Measurements from ENCODE around the gene RERGL. TPM values are rescaled to one million over a fixed set of nuclear protein-coding genes. Genes with fewer than 3 reads are reported as not detected.
A peak's percentile ranks its signal among the peaks of the same experiment; 100 is the strongest.

Gene RERGL
- not detected for polyA plus RNA-seq (2012; ENCODE audit: low read depth, missing spikeins)

- no peak for FAIRE-seq
Measured at GRCh38 chr12:18090093-18090492, at the start of gene RERGL. TSS of gene RERGL (minus strand) at chr12:18090193. CDS start at chr12:18090140, 53 bp downstream.

GRCh38 chr12:18139254-18139653 lies 49.3 kb upstream of the RERGL start:
- TF ChIP-seq SPI1 (IDR thresholded peaks at IDR 0.05; ENCODE audit: low read depth, low read length) (peak; percentile 36; the same call in 1 of the 2 replicates), POLR2AphosphoS5 (IDR thresholded peaks at IDR 0.05; ENCODE audit: low read depth, low read length) (no peak)
- no peak for FAIRE-seq
- DNase-seq (ENCODE audit: insufficient read length, low spot score), result no peak

More at GRCh38 chr12:18090093-18090492, at the start of gene RERGL:
- TF ChIP-seq POU2F2 (IDR thresholded peaks at IDR 0.05; ENCODE audit: low read depth, low read length) (no peak), POLR2AphosphoS5 (IDR thresholded peaks at IDR 0.05; ENCODE audit: low read depth, low read length) (no peak)
- no peak for DNase-seq (ENCODE audit: insufficient read length, low spot score)

GRCh38 chr12:18135509-18135908 lies 45.5 kb upstream of the RERGL start:
- FAIRE-seq (no peak), DNase-seq (ENCODE audit: insufficient read length, low spot score) (no peak)
- TF ChIP-seq POLR2AphosphoS5 (IDR thresholded peaks at IDR 0.05; ENCODE audit: low read depth, low read length), result no peak
- no peak for TF ChIP-seq TAF1 (IDR thresholded peaks at IDR 0.05; ENCODE audit: low read depth, low read length)
- TF ChIP-seq SPI1 (IDR thresholded peaks at IDR 0.05; ENCODE audit: low read depth, low read length), result no peak
- TF ChIP-seq PAX5 (IDR thresholded peaks at IDR 0.05; ENCODE audit: insufficient read depth, low read length, severe bottlenecking), result no peak
- no peak for TF ChIP-seq POU2F2 (IDR thresholded peaks at IDR 0.05; ENCODE audit: low read depth, low read length)
- TF ChIP-seq POLR2A (IDR thresholded peaks at IDR 0.05; ENCODE audit: low read depth, low read length), result no peak

GRCh38 chr12:18135086-18135485 lies 45.1 kb upstream of the RERGL start:
- DNase-seq (ENCODE audit: insufficient read length, low spot score) (no peak), FAIRE-seq (no peak)
- TF ChIP-seq SPI1 (IDR thresholded peaks at IDR 0.05; ENCODE audit: low read depth, low read length), result no peak
- no peak for TF ChIP-seq POLR2AphosphoS5 (IDR thresholded peaks at IDR 0.05; ENCODE audit: low read depth, low read length)
- no peak for TF ChIP-seq POU2F2 (IDR thresholded peaks at IDR 0.05; ENCODE audit: low read depth, low read length)
- no peak for TF ChIP-seq POLR2A (IDR thresholded peaks at IDR 0.05; ENCODE audit: low read depth, low read length)
- TF ChIP-seq TAF1 (IDR thresholded peaks at IDR 0.05; ENCODE audit: low read depth, low read length), result no peak
- TF ChIP-seq PAX5 (IDR thresholded peaks at IDR 0.05; ENCODE audit: insufficient read depth, low read length, severe bottlenecking), result no peak

GRCh38 chr12:18130851-18131250 lies 40.9 kb upstream of the RERGL start:
- DNase-seq (ENCODE audit: insufficient read length, low spot score) (no peak), FAIRE-seq (no peak)
- no peak for TF ChIP-seq TAF1 (IDR thresholded peaks at IDR 0.05; ENCODE audit: low read depth, low read length)
- no peak for TF ChIP-seq POU2F2 (IDR thresholded peaks at IDR 0.05; ENCODE audit: low read depth, low read length)
- no peak for TF ChIP-seq POLR2A (IDR thresholded peaks at IDR 0.05; ENCODE audit: low read depth, low read length)
- TF ChIP-seq POLR2AphosphoS5 (IDR thresholded peaks at IDR 0.05; ENCODE audit: low read depth, low read length), result no peak
- TF ChIP-seq SPI1 (IDR thresholded peaks at IDR 0.05; ENCODE audit: low read depth, low read length), result no peak
- no peak for TF ChIP-seq PAX5 (IDR thresholded peaks at IDR 0.05; ENCODE audit: insufficient read depth, low read length, severe bottlenecking)

- FAIRE-seq, result no peak
- TF ChIP-seq SPI1 (IDR thresholded peaks at IDR 0.05; ENCODE audit: low read depth, low read length) (no peak), POLR2AphosphoS5 (IDR thresholded peaks at IDR 0.05; ENCODE audit: low read depth, low read length) (no peak), POLR2A (IDR thresholded peaks at IDR 0.05; ENCODE audit: low read depth, low read length) (no peak), TAF1 (IDR thresholded peaks at IDR 0.05; ENCODE audit: low read depth, low read length) (no peak), POU2F2 (IDR thresholded peaks at IDR 0.05; ENCODE audit: low read depth, low read length) (no peak), PAX5 (IDR thresholded peaks at IDR 0.05; ENCODE audit: insufficient read depth, low read length, severe bottlenecking) (no peak)
- no peak for DNase-seq (ENCODE audit: insufficient read length, low spot score)
Measured at GRCh38 chr12:18123707-18124106, 33.7 kb upstream of the RERGL start.

GRCh38 chr12:18120899-18121298 lies 30.9 kb upstream of the RERGL start:
- FAIRE-seq (no peak), DNase-seq (ENCODE audit: insufficient read length, low spot score) (no peak)
- no peak for TF ChIP-seq POLR2AphosphoS5 (IDR thresholded peaks at IDR 0.05; ENCODE audit: low read depth, low read length)
- no peak for TF ChIP-seq POLR2A (IDR thresholded peaks at IDR 0.05; ENCODE audit: low read depth, low read length)
- TF ChIP-seq PAX5 (IDR thresholded peaks at IDR 0.05; ENCODE audit: insufficient read depth, low read length, severe bottlenecking), result no peak
- TF ChIP-seq SPI1 (IDR thresholded peaks at IDR 0.05; ENCODE audit: low read depth, low read length), result no peak
- no peak for TF ChIP-seq TAF1 (IDR thresholded peaks at IDR 0.05; ENCODE audit: low read depth, low read length)
- TF ChIP-seq POU2F2 (IDR thresholded peaks at IDR 0.05; ENCODE audit: low read depth, low read length), result no peak

GRCh38 chr12:18108611-18109010 lies 18.6 kb upstream of the RERGL start:
- TF ChIP-seq PAX5 (IDR thresholded peaks at IDR 0.05; ENCODE audit: insufficient read depth, low read length, severe bottlenecking) (no peak), SPI1 (IDR thresholded peaks at IDR 0.05; ENCODE audit: low read depth, low read length) (no peak), POLR2AphosphoS5 (IDR thresholded peaks at IDR 0.05; ENCODE audit: low read depth, low read length) (no peak), POU2F2 (IDR thresholded peaks at IDR 0.05; ENCODE audit: low read depth, low read length) (no peak), POLR2A (IDR thresholded peaks at IDR 0.05; ENCODE audit: low read depth, low read length) (no peak), TAF1 (IDR thresholded peaks at IDR 0.05; ENCODE audit: low read depth, low read length) (no peak)
- DNase-seq (ENCODE audit: insufficient read length, low spot score), result no peak
- no peak for FAIRE-seq

GRCh38 chr12:18103624-18104023 lies 13.6 kb upstream of the RERGL start:
- no peak for FAIRE-seq
- DNase-seq (ENCODE audit: insufficient read length, low spot score), result no peak
- no peak for TF ChIP-seq PAX5 (IDR thresholded peaks at IDR 0.05; ENCODE audit: insufficient read depth, low read length, severe bottlenecking)
- no peak for TF ChIP-seq POLR2A (IDR thresholded peaks at IDR 0.05; ENCODE audit: low read depth, low read length)
- TF ChIP-seq TAF1 (IDR thresholded peaks at IDR 0.05; ENCODE audit: low read depth, low read length), result no peak
- TF ChIP-seq POU2F2 (IDR thresholded peaks at IDR 0.05; ENCODE audit: low read depth, low read length), result no peak
- no peak for TF ChIP-seq POLR2AphosphoS5 (IDR thresholded peaks at IDR 0.05; ENCODE audit: low read depth, low read length)
- TF ChIP-seq SPI1 (IDR thresholded peaks at IDR 0.05; ENCODE audit: low read depth, low read length), result no peak

GRCh38 chr12:18101043-18101442 lies 11.1 kb upstream of the RERGL start:
- TF ChIP-seq POU2F2 (IDR thresholded peaks at IDR 0.05; ENCODE audit: low read depth, low read length) (no peak), POLR2AphosphoS5 (IDR thresholded peaks at IDR 0.05; ENCODE audit: low read depth, low read length) (no peak), SPI1 (IDR thresholded peaks at IDR 0.05; ENCODE audit: low read depth, low read length) (no peak), POLR2A (IDR thresholded peaks at IDR 0.05; ENCODE audit: low read depth, low read length) (no peak), TAF1 (IDR thresholded peaks at IDR 0.05; ENCODE audit: low read depth, low read length) (no peak), PAX5 (IDR thresholded peaks at IDR 0.05; ENCODE audit: insufficient read depth, low read length, severe bottlenecking) (no peak)
- no peak for DNase-seq (ENCODE audit: insufficient read length, low spot score)
- no peak for FAIRE-seq

Measured in GM12891 (cell line).